Kidney tubule cell (primary cell): Measurements from ENCODE around the gene MUTYH.
"Not testable (repeated sequence)": the region's sequence is repeated elsewhere in the genome, so short reads cannot be mapped to it uniquely, and the experiment has no call there.

Source experiments
- DNase-seq: peaks from one replicate; pipeline ENCODE4 v3.0.0-alpha.2; 2018; ENCODE audit warnings: low spot score

MUTYH gene

GRCh38 chr1:45321444-45321843, 18.8 kb downstream of the MUTYH start:
- no peak for DNase-seq

GRCh38 chr1:45319761-45320160, 20.5 kb downstream of the MUTYH start:
- DNase-seq: no peak

- no peak for DNase-seq
Measured at GRCh38 chr1:45317166-45317565, 23.1 kb downstream of the MUTYH start.

GRCh38 chr1:45314266-45314665, 26.0 kb downstream of the MUTYH start:
- DNase-seq: no peak

GRCh38 chr1:45306905-45307304, 33.3 kb downstream of the MUTYH start:
- no peak for DNase-seq

GRCh38 chr1:45306319-45306718, 33.9 kb downstream of the MUTYH start:
- peak; percentile 76 for DNase-seq

- DNase-seq: no peak
Measured at GRCh38 chr1:45305231-45305630, 35.0 kb downstream of the MUTYH start.

GRCh38 chr1:45304311-45305081, 35.7 kb downstream of the MUTYH start:
- peak; percentile 70 for DNase-seq

- peak; percentile 98 for DNase-seq
Measured at GRCh38 chr1:45303520-45304310, 36.5 kb downstream of the MUTYH start.

GRCh38 chr1:45302505-45303150, 37.6 kb downstream of the MUTYH start:
- DNase-seq: no peak

- no peak for DNase-seq
Measured at GRCh38 chr1:45300669-45300997, 39.6 kb downstream of the MUTYH start.

- DNase-seq: peak; percentile 72
Measured at GRCh38 chr1:45299981-45300668, 40.1 kb downstream of the MUTYH start.

GRCh38 chr1:45299296-45299695, 40.9 kb downstream of the MUTYH start:
- DNase-seq: no peak

- DNase-seq: peak; percentile 43
Measured at GRCh38 chr1:45297666-45298356, 42.4 kb downstream of the MUTYH start.

GRCh38 chr1:45291716-45292115, 48.5 kb downstream of the MUTYH start:
- DNase-seq: no peak

GRCh38 chr1:45291002-45291401, 49.2 kb downstream of the MUTYH start:
- DNase-seq: not testable (repeated sequence)

- not testable (repeated sequence) for DNase-seq
Measured at GRCh38 chr1:45286521-45286920, 53.7 kb downstream of the MUTYH start.

- DNase-seq: not testable (repeated sequence)
Measured at GRCh38 chr1:45284858-45285257, 55.4 kb downstream of the MUTYH start.

- no peak for DNase-seq
Measured at GRCh38 chr1:45282351-45282750, 57.9 kb downstream of the MUTYH start.
